DOHH2 (cell line): ENCODE data around the gene WTIP.

Experiments
- EZH2phosphoT487 ChIP-seq: fragments of 200-600 bp; sonication (generic); IDR thresholded peaks from 2 replicates; pipeline ENCODE4 v1.6.1; 2017; ENCODE audit warnings: borderline replicate concordance, mild to moderate bottlenecking, antibody characterized with exemption, low read length, moderate library complexity, mixed read lengths
- TF ChIP-seq, protein P1 (sequence below): fragments of 200-600 bp; sonication (generic); IDR thresholded peaks from one replicate; pipeline ENCODE4 v1.5.1; 2014; ENCODE audit warnings: antibody characterized with exemption, mild to moderate bottlenecking, low read depth, low read length; ENCODE audit not compliant: poor library complexity, severe bottlenecking

- TF ChIP-seq, protein P1, sequence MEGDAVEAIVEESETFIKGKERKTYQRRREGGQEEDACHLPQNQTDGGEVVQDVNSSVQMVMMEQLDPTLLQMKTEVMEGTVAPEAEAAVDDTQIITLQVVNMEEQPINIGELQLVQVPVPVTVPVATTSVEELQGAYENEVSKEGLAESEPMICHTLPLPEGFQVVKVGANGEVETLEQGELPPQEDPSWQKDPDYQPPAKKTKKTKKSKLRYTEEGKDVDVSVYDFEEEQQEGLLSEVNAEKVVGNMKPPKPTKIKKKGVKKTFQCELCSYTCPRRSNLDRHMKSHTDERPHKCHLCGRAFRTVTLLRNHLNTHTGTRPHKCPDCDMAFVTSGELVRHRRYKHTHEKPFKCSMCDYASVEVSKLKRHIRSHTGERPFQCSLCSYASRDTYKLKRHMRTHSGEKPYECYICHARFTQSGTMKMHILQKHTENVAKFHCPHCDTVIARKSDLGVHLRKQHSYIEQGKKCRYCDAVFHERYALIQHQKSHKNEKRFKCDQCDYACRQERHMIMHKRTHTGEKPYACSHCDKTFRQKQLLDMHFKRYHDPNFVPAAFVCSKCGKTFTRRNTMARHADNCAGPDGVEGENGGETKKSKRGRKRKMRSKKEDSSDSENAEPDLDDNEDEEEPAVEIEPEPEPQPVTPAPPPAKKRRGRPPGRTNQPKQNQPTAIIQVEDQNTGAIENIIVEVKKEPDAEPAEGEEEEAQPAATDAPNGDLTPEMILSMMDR = no peak
- TF ChIP-seq EZH2phosphoT487 = no peak
Measured at GRCh38 chr19:34471906-34472700, 9.5 kb upstream of the WTIP start.
